Testis (tissue), 3 donors: ENCODE results near the gene PRRX1. TPM values are rescaled to one million over a fixed set of nuclear protein-coding genes. Genes with fewer than 3 reads are reported as not detected.

ENCODE experiments used
- DNase-seq: peaks from one replicate; pipeline ENCODE4 v3.0.0-alpha.2; 2019
- H3K27ac ChIP-seq, 2 donors: fragments of 200-600 bp; sonication (generic); one replicate each; pipeline ENCODE4 v1.5.1; 2019
- H3K27me3 ChIP-seq: fragments of 200-600 bp; sonication (generic); one replicate; pipeline ENCODE4 v1.5.1; 2019
- H3K36me3 ChIP-seq: fragments of 200-600 bp; sonication (generic); one replicate; pipeline ENCODE4 v1.5.1; 2017; ENCODE audit warnings: low read depth; ENCODE audit errors: missing control alignments
- H3K4me1 ChIP-seq: fragments of 200-600 bp; sonication (generic); one replicate; pipeline ENCODE4 v1.5.1; 2019
- H3K4me3 ChIP-seq, 2 donors: fragments of 200-600 bp; sonication (generic); one replicate each; pipeline ENCODE4 v1.5.1; 2017 to 2019
- H3K9me3 ChIP-seq: fragments of 200-600 bp; sonication (generic); one replicate; pipeline ENCODE4 v1.5.1; 2017
- CTCF ChIP-seq, 3 experiments: fragments of 450-650 bp in 2 of 3; fragments of 200-600 bp in 1 of 3; sonication (generic) in 1 of 3; IDR thresholded peaks; one replicate each; pipeline ENCODE4 v1.5.1; 2016 to 2019; ENCODE audit warnings: antibody characterized with exemption in 3 of 3, mild to moderate bottlenecking in 2 of 3, moderate library complexity in 1 of 3
- POLR2A ChIP-seq: fragments of 450-650 bp; IDR thresholded peaks from one replicate; pipeline ENCODE4 v1.6.1; 2017; ENCODE audit warnings: antibody characterized with exemption, mild to moderate bottlenecking, moderate library complexity
- WGBS, 2 donors: methylation state at CpG; one replicate each; pipeline ENCODE4 v1.1.5; 2018; 5-methylcytosine and 5-hydroxymethylcytosine counted together
- intact Hi-C: fragments of 100-400 bp; cut with DNase I; formaldehyde crosslinking; loops from one replicate; pipeline ENCODE4 v1.15.1; 2023; ENCODE audit warnings: low total_unique reads
- polyA plus RNA-seq: library from polyadenylated mRNA; stranded (reverse); fragments of 350-450 nt; fragmentation: Illumina TruSeq; extraction: RNeasy Lipid Tissue Mini Kit (QIAGEN cat#74804); gene quantifications from one replicate; pipeline ENCODE4 v1.2.3, GENCODE V29; 2014; ENCODE audit warnings: low read depth, low replicate concordance; ENCODE audit not compliant: insufficient read depth
- total RNA-seq, 2 donors: library from RNA; depleted of rRNA; stranded (reverse); fragments of >200 nt; gene quantifications; one replicate each; pipeline ENCODE4 v1.2.3, GENCODE V29; 2016

Gene PRRX1
- total and polyA plus RNA-seq, 3 donors from 2014 or later = 26.3 to 74.8 (median 28.5) TPM

- Histone ChIP-seq H3K27ac (no peak overlapping the region), H3K4me3 (no peak overlapping the region), H3K9me3 (no peaks in the 10 kb centered on the region), H3K4me1 (peaks cover 16% of the 10 kb centered on the region), H3K27me3 (no peaks in the 10 kb centered on the region), H3K36me3 (no peaks in the 10 kb centered on the region)
- WGBS, 2 donors = 87% methylated on average over 3 of the region's 3 CpGs
- no peak for DNase-seq
- intact Hi-C loops = no loop called here
- no peak for TF ChIP-seq CTCF (IDR thresholded peaks at IDR 0.05)
- TF ChIP-seq POLR2A = no peak
Observed at GRCh38 chr1:170704256-170704655, 40.3 kb downstream of the PRRX1 start.

DNA sequence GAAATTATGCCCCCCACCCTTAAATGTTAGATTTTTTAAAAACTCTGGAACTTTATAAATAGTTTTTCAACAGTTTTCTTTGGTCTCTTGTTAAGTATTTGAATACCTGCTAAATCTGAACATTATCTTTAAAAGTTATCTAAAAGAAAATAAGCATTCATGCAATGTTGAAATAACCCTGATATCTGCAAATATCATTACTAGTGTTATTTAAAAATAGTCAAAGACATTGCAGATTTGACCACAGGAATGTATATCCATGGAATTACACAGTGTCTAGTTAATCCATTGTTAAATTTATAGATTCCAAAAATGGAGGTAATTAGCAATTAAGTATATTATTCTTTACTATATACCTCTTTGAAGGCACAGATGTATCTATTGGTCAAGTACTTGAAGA is 42.0 kb downstream of the PRRX1 start:
- no peak overlapping the region for H3K4me3 ChIP-seq
- H3K27ac ChIP-seq = no peak overlapping the region
- TF ChIP-seq POLR2A = no peak
- intact Hi-C loops = no loop called here
- H3K4me1 ChIP-seq = peaks cover 4% of the 10 kb centered on the region
- H3K9me3 ChIP-seq = no peaks in the 10 kb centered on the region
- DNase-seq = no peak
- H3K27me3 ChIP-seq = no peaks in the 10 kb centered on the region
- H3K36me3 ChIP-seq = no peaks in the 10 kb centered on the region

DNA sequence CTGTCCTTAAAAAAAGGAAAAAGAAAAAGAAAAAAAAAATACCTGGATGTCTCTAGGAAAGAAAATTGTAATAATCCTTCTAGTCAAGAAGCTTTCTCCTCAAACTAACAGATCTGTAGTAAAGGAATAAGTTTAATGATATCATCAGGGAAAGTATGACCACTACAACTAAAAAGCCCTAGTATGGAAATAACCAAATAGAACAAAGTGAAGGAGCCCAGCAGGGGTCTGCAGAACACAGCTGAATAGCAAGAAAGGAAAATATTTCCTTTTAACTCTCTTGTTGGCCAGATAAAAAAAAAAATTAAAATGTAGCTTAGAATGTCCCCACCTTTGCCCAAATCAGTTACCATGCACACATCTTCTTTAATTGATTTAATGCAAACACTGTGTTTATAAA is 43.2 kb downstream of the PRRX1 start:
- no peak overlapping the region for H3K27ac ChIP-seq
- no peaks in the 10 kb centered on the region for H3K27me3 ChIP-seq
- no peak for TF ChIP-seq POLR2A
- TF ChIP-seq CTCF (IDR thresholded peaks at IDR 0.05) = no peak

DNA sequence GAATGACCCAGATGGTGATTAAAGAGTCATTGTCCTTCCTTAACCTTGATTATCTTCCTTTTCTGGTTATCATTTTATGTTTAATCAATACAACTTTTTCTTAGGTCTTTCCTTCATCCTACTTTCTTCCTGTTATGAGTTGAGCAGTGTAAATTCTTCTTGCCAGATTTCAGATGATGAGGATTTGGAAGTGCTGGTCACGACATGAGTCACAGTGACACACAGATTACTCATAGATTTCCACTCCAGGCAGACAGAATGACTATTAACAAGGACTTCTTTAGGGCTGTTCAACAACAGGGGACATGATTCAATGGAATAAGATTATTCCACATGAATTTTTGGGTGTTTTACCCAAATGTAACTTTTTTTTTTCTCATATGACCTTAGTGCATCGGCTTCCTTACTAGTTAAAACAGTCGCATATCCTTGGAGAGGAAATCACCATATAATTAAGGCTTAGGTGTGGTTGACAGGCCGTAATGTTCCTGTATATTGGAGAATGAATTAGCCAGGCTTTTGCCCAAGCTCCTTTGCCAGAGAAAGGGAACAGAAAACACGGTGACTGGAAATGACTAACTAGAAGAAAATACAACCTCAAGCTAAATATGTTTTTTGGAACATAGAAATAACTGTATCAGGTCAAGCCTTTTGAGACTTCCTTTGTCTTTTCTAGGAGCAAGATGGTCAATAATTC is 44.2 kb downstream of the PRRX1 start:
- Histone ChIP-seq H3K27me3 (no peaks in the 10 kb centered on the region), H3K4me1 (no peaks in the 10 kb centered on the region), H3K36me3 (no peaks in the 10 kb centered on the region), H3K9me3 (no peaks in the 10 kb centered on the region), H3K27ac (no peak overlapping the region), H3K4me3 (no peak overlapping the region)
- no peak for DNase-seq
- whole genome bisulfite sequencing, 2 donors = 65 to 83% methylated on average over 5 of the region's 5 CpGs
- intact Hi-C loops = no loop called here
- TF ChIP-seq POLR2A = no peak
- TF ChIP-seq CTCF (IDR thresholded peaks at IDR 0.05) = no peak

More for the DNA sequence above, 43.2 kb downstream of the PRRX1 start:
- intact Hi-C loops = no loop called here
- no peaks in the 10 kb centered on the region for H3K9me3 ChIP-seq
- no peaks in the 10 kb centered on the region for H3K4me1 ChIP-seq
- DNase-seq = no peak
- no peaks in the 10 kb centered on the region for H3K36me3 ChIP-seq
- H3K4me3 ChIP-seq = no peak overlapping the region

DNA sequence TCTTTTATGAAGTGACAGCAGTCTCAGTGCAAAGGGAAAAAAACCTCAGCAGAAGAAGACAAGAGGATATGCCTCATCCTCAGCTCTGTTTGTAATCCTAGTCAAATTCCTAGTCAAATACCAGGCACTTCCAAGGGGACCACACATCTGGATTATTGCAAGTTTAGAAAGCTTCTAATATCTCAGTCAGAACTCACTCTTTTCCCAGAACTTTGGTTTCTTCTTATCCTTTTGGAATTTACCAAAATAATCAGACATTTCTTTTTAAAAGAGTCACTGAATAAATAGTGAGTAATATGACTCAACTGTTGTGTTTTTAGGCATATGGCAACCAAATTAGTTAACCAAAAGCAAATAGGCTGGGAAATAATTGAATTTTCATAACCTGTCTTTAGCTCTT is 47.8 kb downstream of the PRRX1 start:
- Histone ChIP-seq H3K27me3 (no peaks in the 10 kb centered on the region), H3K36me3 (no peaks in the 10 kb centered on the region), H3K4me3 (no peak overlapping the region), H3K27ac (no peak overlapping the region), H3K9me3 (no peaks in the 10 kb centered on the region), H3K4me1 (no peaks in the 10 kb centered on the region)
- intact Hi-C loops = no loop called here
- DNase-seq = no peak
- TF ChIP-seq POLR2A (no peak), CTCF (IDR thresholded peaks at IDR 0.05) (no peak)
